H1 (cell line): ENCODE results near the gene ACYP1. TPM values are rescaled to one million over a fixed set of nuclear protein-coding genes. Genes with fewer than 3 reads are reported as not detected.

Source experiments
- CTCF ChIA-PET: fragments of 300-600 bp; sonication (Branson Sonifier 250); formaldehyde crosslinking; loops from one replicate; lab custom pipeline; 2021; ENCODE audit not compliant: partially characterized antibody; lab: Charles Lee
- POLR2A ChIA-PET: fragments of 300-600 bp; sonication (Branson Sonifier 250); formaldehyde crosslinking; loops from one replicate; lab custom pipeline; 2021; ENCODE audit warnings: inconsistent platforms; ENCODE audit not compliant: partially characterized antibody; lab: Charles Lee
- DNase-seq, 2 experiments: peaks; one replicate each; pipeline versions ENCODE4 v3.0.0 to v3.0.0-alpha.2; 2010 to 2022; ENCODE audit warnings: low spot score in 2 of 2, low read depth in 1 of 2, mixed read lengths in 1 of 2
- FAIRE-seq: peaks from 2 replicates; lab custom pipeline; 2011; peaks lifted over from hg19 to GRCh38; lab: Jason Lieb, UNC
- H2AFZ ChIP-seq: 2 replicates; pipeline ENCODE4 v1.8.1; 2012; ENCODE audit warnings: low read length, inconsistent platforms
- H2AK5ac ChIP-seq: 2 replicates; pipeline ENCODE4 v1.6.1; 2013; ENCODE audit warnings: low read depth, low read length
- H2BK120ac ChIP-seq: replicated peaks from 2 replicates; pipeline ENCODE3; 2013; ENCODE audit warnings: low read depth, low read length, inconsistent platforms
- H2BK12ac ChIP-seq: 2 replicates; pipeline ENCODE4 v1.6.1; 2013; ENCODE audit warnings: low read depth, low read length
- H2BK15ac ChIP-seq: 2 replicates; pipeline ENCODE4 v1.6.1; 2013; ENCODE audit warnings: low read length
- H2BK20ac ChIP-seq: 2 replicates; pipeline ENCODE4 v1.6.1; 2013; ENCODE audit warnings: low read length
- H2BK5ac ChIP-seq: 2 replicates; pipeline ENCODE4 v1.6.1; 2013; ENCODE audit warnings: low read depth, low read length
- H3K14ac ChIP-seq: 2 replicates; pipeline ENCODE4 v1.6.1; 2013; ENCODE audit warnings: inconsistent platforms; ENCODE audit not compliant: insufficient read length
- H3K18ac ChIP-seq: 2 replicates; pipeline ENCODE4 v1.6.1; 2013; ENCODE audit warnings: low read length; ENCODE audit errors: extremely low read depth
- H3K23ac ChIP-seq: 2 replicates; pipeline ENCODE4 v1.6.1; 2013; ENCODE audit warnings: inconsistent platforms; ENCODE audit not compliant: insufficient read length
- H3K23me2 ChIP-seq: 2 replicates; pipeline ENCODE4 v1.6.1; 2013; ENCODE audit warnings: low read depth, low read length
- H3K27ac ChIP-seq: 2 replicates; pipeline ENCODE4 v1.6.1; 2011; ENCODE audit warnings: low read depth, low read length, inconsistent platforms
- H3K27me3 ChIP-seq, 4 experiments: replicated peaks in 1 of 4; 1 replicate in 1 of 4; 2 replicates in 3 of 4; pipeline versions ENCODE4 v1.6.1 to v1.8.1; 2011 to 2013; ENCODE audit warnings: low read length in 3 of 4, mild to moderate bottlenecking in 3 of 4, inconsistent platforms in 2 of 4, mixed read lengths in 2 of 4, moderate library complexity in 1 of 4; ENCODE audit not compliant: control insufficient read depth in 3 of 4, insufficient read depth in 3 of 4; ENCODE audit errors: extremely low read depth in 1 of 4
- H3K36me3 ChIP-seq, 4 experiments: 2 replicates each; pipeline versions ENCODE4 v1.6.1 to v1.8.1; 2011 to 2013; ENCODE audit warnings: mild to moderate bottlenecking in 4 of 4, low read length in 3 of 4, moderate library complexity in 2 of 4, control low read depth in 1 of 4, inconsistent platforms in 1 of 4; ENCODE audit not compliant: insufficient read depth in 4 of 4, control insufficient read depth in 2 of 4
- H3K4ac ChIP-seq: replicated peaks from 2 replicates; pipeline ENCODE3; 2013; ENCODE audit warnings: low read length, low read depth, mixed read lengths, inconsistent platforms; ENCODE audit not compliant: insufficient read length
- H3K4me1 ChIP-seq, 4 experiments: replicated peaks in 1 of 4; 1 replicate in 1 of 4; 2 replicates in 3 of 4; pipeline versions ENCODE4 v1.6.1 to v1.8.1; 2011 to 2013; ENCODE audit warnings: low read length in 3 of 4, inconsistent platforms in 2 of 4, mixed read lengths in 1 of 4; ENCODE audit not compliant: insufficient read depth in 4 of 4, control insufficient read depth in 3 of 4
- H3K4me2 ChIP-seq, 2 experiments: 2 replicates each; pipeline versions ENCODE4 v1.6.1 to v1.8.1; 2011 to 2013; ENCODE audit warnings: low read depth in 2 of 2, low read length in 2 of 2, control low read depth in 1 of 2, inconsistent platforms in 1 of 2, mild to moderate bottlenecking in 1 of 2; ENCODE audit not compliant: insufficient read depth in 1 of 2
- H3K4me3 ChIP-seq, 4 experiments: fragments of 200-600, 300-600 bp in 1 of 4; sonication (generic), shearing (Covaris generic), sonication (Bioruptor Twin) in 1 of 4; 2 replicates each; pipeline versions ENCODE4 v1.5.1 to v1.8.1; 2011 to 2016; ENCODE audit warnings: low read length in 4 of 4, low read depth in 3 of 4, control low read depth in 2 of 4, inconsistent platforms in 2 of 4, mild to moderate bottlenecking in 2 of 4, mixed read lengths in 1 of 4, moderate library complexity in 1 of 4; ENCODE audit not compliant: insufficient read depth in 2 of 4; ENCODE audit errors: extremely low read depth in 1 of 4
- H3K56ac ChIP-seq: replicated peaks from 2 replicates; pipeline ENCODE3; 2013; ENCODE audit warnings: low read depth, mild to moderate bottlenecking, mixed read lengths, low read length, inconsistent platforms; ENCODE audit not compliant: insufficient read length
- H3K79me1 ChIP-seq: 2 replicates; pipeline ENCODE4 v1.6.1; 2013; ENCODE audit warnings: low read depth, low read length, control low read depth
- H3K79me2 ChIP-seq, 2 experiments: 2 replicates each; pipeline versions ENCODE4 v1.6.1 to v1.8.1; 2012 to 2013; ENCODE audit warnings: low read length in 2 of 2, mild to moderate bottlenecking in 2 of 2, inconsistent platforms in 1 of 2; ENCODE audit not compliant: insufficient read depth in 2 of 2, control insufficient read depth in 1 of 2
- H3K9ac ChIP-seq, 4 experiments: replicated peaks in 1 of 4; 1 replicate in 1 of 4; 2 replicates in 3 of 4; pipeline versions ENCODE4 v1.6.1 to v1.8.1; 2011 to 2013; ENCODE audit warnings: low read depth in 3 of 4, low read length in 3 of 4, control low read depth in 2 of 4, mild to moderate bottlenecking in 2 of 4, moderate library complexity in 2 of 4, inconsistent platforms in 1 of 4; ENCODE audit errors: extremely low read depth in 1 of 4
- H3K9me3 ChIP-seq, 2 experiments: 2 replicates each; pipeline versions ENCODE4 v1.6.1 to v1.8.1; 2012 to 2013; ENCODE audit warnings: mild to moderate bottlenecking in 2 of 2, moderate library complexity in 2 of 2, control low read depth in 1 of 2, inconsistent platforms in 1 of 2, low read depth in 1 of 2, low read length in 1 of 2, mixed read lengths in 1 of 2; ENCODE audit not compliant: insufficient read depth in 2 of 2
- H4K20me1 ChIP-seq, 2 experiments: replicated peaks in 1 of 2; 2 replicates each; pipeline versions ENCODE3 to v1.8.1; 2011 to 2013; ENCODE audit warnings: inconsistent platforms in 2 of 2, low read length in 2 of 2, mild to moderate bottlenecking in 1 of 2; ENCODE audit not compliant: insufficient read depth in 2 of 2, control insufficient read depth in 1 of 2
- H4K5ac ChIP-seq: 2 replicates; pipeline ENCODE4 v1.6.1; 2013; ENCODE audit warnings: low read length, low read depth, mixed read lengths, inconsistent platforms; ENCODE audit not compliant: insufficient read length
- H4K8ac ChIP-seq: 2 replicates; pipeline ENCODE4 v1.8.0; 2013; ENCODE audit warnings: mild to moderate bottlenecking, moderate library complexity, low read length, inconsistent platforms; ENCODE audit not compliant: insufficient read depth; ENCODE audit errors: extremely low read depth
- H4K91ac ChIP-seq: replicated peaks from 2 replicates; pipeline ENCODE3; 2013; ENCODE audit warnings: low read length, mixed read lengths, inconsistent platforms; ENCODE audit not compliant: insufficient read length
- CBX8 ChIP-seq: fragments of 300-800, 300-1000 bp; sonication (generic); IDR thresholded peaks from 2 replicates; pipeline ENCODE4 v1.7.1; 2016; ENCODE audit warnings: low read depth, low read length, borderline replicate concordance
- CHD2 ChIP-seq: IDR thresholded peaks from 2 replicates; pipeline ENCODE4 v1.6.1; 2012; ENCODE audit warnings: low read length, improper control_type of control experiment
- CREB1 ChIP-seq: IDR thresholded peaks from 2 replicates; pipeline ENCODE4 v1.6.1; 2012; ENCODE audit warnings: inconsistent platforms
- CTBP2 ChIP-seq: IDR thresholded peaks from 2 replicates; pipeline ENCODE4 v1.7.0; 2011; ENCODE audit warnings: borderline replicate concordance, mild to moderate bottlenecking, moderate library complexity, mixed read lengths, low read length; ENCODE audit not compliant: insufficient read depth, insufficient read length
- POLR2AphosphoS5 ChIP-seq: IDR thresholded peaks from 2 replicates; pipeline ENCODE4 v1.6.1; 2011; ENCODE audit warnings: low read depth, low read length
- SP4 ChIP-seq: IDR thresholded peaks from 2 replicates; pipeline ENCODE4 v1.6.1; 2012; ENCODE audit warnings: low read length, inconsistent platforms
- WGBS, 2 experiments: shearing (Covaris generic) in 1 of 2; methylation state at CpG; one replicate each; pipeline versions ENCODE4 v1.1.6 to v1.1.7; 2013 to 2015; ENCODE audit warnings: low lambda C conversion rate in 2 of 2, mixed read lengths in 2 of 2, inconsistent platforms in 1 of 2, low coverage in 1 of 2, missing lambda C conversion rate in 1 of 2; ENCODE audit not compliant: insufficient replicate concordance in 2 of 2, insufficient coverage in 1 of 2, insufficient read length in 1 of 2; ENCODE audit errors: extremely low coverage in 1 of 2, missing lambda C conversion rate in 1 of 2; 5-methylcytosine and 5-hydroxymethylcytosine counted together
- polyA plus RNA-seq, 7 experiments: library from polyadenylated mRNA; depleted of rRNA in 3 of 7; stranded (reverse) in 5 of 7; unstranded in 2 of 7; fragments of >200 nt in 5 of 7; fragments of 200-250 nt in 2 of 7; gene quantifications; 1 replicate in 5 of 7; 2 replicates in 1 of 7; 4 replicates in 1 of 7; pipeline versions ENCODE4 v1.2.1 to v1.2.3, GENCODE V29; 2011 to 2013; ENCODE audit warnings: missing spikeins in 2 of 7, mixed read lengths in 2 of 7
- total RNA-seq: library from RNA; stranded (reverse); fragmentation: NEBNext Ultra II Directional; extraction: Animal tissue kit (Norgen Biotek cat#: 25700); gene quantifications from 2 replicates; pipeline ENCODE4 v1.2.1, GENCODE V29; 2021

Gene ACYP1
- total and polyA plus RNA-seq, 2 of the 8 experiments (the other 6 are each of a cell fraction or from before 2014, with no cell fraction given): 22.3 to 24.8 TPM

GRCh38 chr14:75063013-75063412, 811 bp downstream of the ACYP1 start:
- Histone ChIP-seq H3K9ac (peak overlapping the region in 3 of 4 experiments; percentile 21 to 86 (median 51); a peak in 4 of 7 replicates), H3K4me3 (peak overlapping the region; percentile 70 to 87 (median 79)), H2AK5ac (no peak overlapping the region), H3K4me1 (no peaks in the 10 kb centered on the region; a peak in 2 of 7 replicates), H3K23ac (no peak overlapping the region), H2BK120ac (no peak overlapping the region), H4K5ac (no peak overlapping the region), H3K56ac (no peak overlapping the region), H3K23me2 (peaks cover 9% of the 10 kb centered on the region), H3K4me2 (peak overlapping the region; percentile 80 to 98), H3K14ac (no peak overlapping the region), H3K27ac (no peak overlapping the region), H2BK20ac (no peak overlapping the region), H3K9me3 (no peaks in the 10 kb centered on the region), H4K20me1 (no peaks in the 10 kb centered on the region), H3K4ac (no peak overlapping the region), H3K36me3 (peaks cover 0 to 9% (median 3%) of the 10 kb centered on the region in 4 experiments; a peak in 2 of 8 replicates), H3K79me1 (peaks cover 5% of the 10 kb centered on the region), H4K91ac (no peak overlapping the region), H2BK5ac (0 out of 2 replicates have a peak overlapping the region, but pooled peaks have one; percentile 47), H3K79me2 (peaks cover 0 to 14% of the 10 kb centered on the region in 2 experiments; a peak in 2 of 4 replicates), H4K8ac (no peak overlapping the region), H3K27me3 (no peaks in the 10 kb centered on the region), H2BK12ac (no peak overlapping the region), H3K18ac (no peak overlapping the region), H2BK15ac (no peak overlapping the region), H2AFZ (0 out of 2 replicates have a peak overlapping the region, but pooled peaks have one; percentile 38)
- WGBS, 2 experiments: 64% methylated on average over 5 of the region's 5 CpGs; no CpG with 5 or more reads in 1 of the 2 experiments
- TF ChIP-seq SP4 (no peak), CBX8 (no peak), CTBP2 (no peak), POLR2AphosphoS5 (no peak), CHD2 (no peak), CREB1 (no peak)
- ChIA-PET CTCF (interaction anchor here (0.7 to 5.0 kb wide), 7 partner anchors 25 to 603 kb away, joined by 3 to 34 read pairs (median 3); no protein-coding TSS in a partner anchor), POLR2A (interaction anchor here (0.9 to 2.2 kb wide), 8 partner anchors 8 to 157 kb away, joined by 3 to 6 read pairs (median 4); no protein-coding TSS in a partner anchor)
- DNase-seq: no peak
- FAIRE-seq: no peak
